Measurements from ENCODE around the gene GABRB3. TPM values are rescaled to one million over a fixed set of nuclear protein-coding genes. Genes with fewer than 3 reads are reported as not detected.

GABRB3 gene
- total RNA-seq, 4 donors from 2014 or later = 15.0 to 46.7 (median 20.6) TPM

DNA sequence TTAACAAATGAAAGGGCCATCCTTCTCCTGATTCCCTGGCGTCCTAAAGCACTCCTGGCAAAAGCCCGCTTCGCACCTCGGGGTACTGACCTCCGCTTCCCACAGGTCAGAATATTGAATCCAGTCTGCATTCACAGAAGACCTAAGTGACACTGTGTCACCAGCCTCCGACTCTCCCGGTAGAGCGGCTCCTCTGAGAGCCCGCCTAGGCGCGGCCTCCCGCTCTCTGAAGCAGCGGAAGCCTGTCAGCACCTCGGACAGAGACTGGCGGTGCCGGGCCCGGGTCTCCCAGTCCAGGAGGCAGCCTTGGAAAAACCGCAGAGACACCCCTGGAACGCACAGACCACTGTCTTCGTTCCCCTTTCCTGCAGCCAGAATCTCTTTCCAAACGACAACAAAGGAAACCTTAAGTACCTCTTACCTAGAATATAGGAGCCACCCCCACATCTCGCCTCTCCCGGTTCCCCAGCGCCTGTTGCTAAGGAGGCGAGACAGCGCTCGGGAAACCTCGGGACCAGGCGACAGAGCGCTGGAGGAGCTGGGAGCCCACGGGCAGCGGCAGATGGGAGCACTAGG lies 1.2 kb downstream of the GABRB3 start:
- no peaks in the 10 kb centered on the region for H3K27me3 ChIP-seq
- peak overlapping the region in 1 of 3 donors; percentile 27 for H3K27ac ChIP-seq
- peak; percentile 69 to 79 for DNase-seq
- peaks cover 0 to 9% of the 10 kb centered on the region in 2 donors for H3K4me1 ChIP-seq
- peak overlapping the region; percentile 39 to 49 (median 44) for H3K4me3 ChIP-seq (replicated peaks in 1 of 3)
- no peaks in the 10 kb centered on the region for H3K9me3 ChIP-seq
- intact Hi-C loops (cut with DNase I) = no loop called here
- TF ChIP-seq, protein P1, sequence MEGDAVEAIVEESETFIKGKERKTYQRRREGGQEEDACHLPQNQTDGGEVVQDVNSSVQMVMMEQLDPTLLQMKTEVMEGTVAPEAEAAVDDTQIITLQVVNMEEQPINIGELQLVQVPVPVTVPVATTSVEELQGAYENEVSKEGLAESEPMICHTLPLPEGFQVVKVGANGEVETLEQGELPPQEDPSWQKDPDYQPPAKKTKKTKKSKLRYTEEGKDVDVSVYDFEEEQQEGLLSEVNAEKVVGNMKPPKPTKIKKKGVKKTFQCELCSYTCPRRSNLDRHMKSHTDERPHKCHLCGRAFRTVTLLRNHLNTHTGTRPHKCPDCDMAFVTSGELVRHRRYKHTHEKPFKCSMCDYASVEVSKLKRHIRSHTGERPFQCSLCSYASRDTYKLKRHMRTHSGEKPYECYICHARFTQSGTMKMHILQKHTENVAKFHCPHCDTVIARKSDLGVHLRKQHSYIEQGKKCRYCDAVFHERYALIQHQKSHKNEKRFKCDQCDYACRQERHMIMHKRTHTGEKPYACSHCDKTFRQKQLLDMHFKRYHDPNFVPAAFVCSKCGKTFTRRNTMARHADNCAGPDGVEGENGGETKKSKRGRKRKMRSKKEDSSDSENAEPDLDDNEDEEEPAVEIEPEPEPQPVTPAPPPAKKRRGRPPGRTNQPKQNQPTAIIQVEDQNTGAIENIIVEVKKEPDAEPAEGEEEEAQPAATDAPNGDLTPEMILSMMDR (IDR thresholded peaks at IDR 0.05) = no peak
- TF ChIP-seq POLR2A (IDR thresholded peaks at IDR 0.05) = no peak
- no peaks in the 10 kb centered on the region for H3K36me3 ChIP-seq
- 0 to 3% methylated on average over 20 to 27 of the region's 32 CpGs for WGBS, 2 donors

DNA sequence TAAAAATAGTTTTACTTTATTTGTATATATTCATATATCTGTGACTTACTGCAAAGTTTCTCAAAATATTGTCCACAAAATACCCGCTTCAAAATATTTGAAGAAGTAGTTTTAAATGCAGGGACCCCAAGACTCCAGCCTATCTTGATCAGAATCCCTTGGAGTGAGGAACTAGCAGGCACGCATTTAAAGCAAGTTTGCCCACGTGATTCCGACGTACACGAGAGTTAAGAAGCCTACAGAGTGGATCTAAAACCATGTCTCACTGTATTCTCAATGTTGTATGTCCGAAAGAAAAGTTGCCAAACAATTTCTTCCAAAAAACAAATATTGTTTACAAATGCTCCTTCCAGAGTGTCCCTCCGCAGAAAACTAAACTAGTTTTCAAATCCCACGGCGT lies 1.7 kb downstream of the GABRB3 start:
- H3K27me3 ChIP-seq = no peaks in the 10 kb centered on the region
- intact Hi-C loops (cut with DNase I) = no loop called here
- 20 to 24% methylated on average over 10 of the region's 10 CpGs for WGBS, 2 donors

DNA sequence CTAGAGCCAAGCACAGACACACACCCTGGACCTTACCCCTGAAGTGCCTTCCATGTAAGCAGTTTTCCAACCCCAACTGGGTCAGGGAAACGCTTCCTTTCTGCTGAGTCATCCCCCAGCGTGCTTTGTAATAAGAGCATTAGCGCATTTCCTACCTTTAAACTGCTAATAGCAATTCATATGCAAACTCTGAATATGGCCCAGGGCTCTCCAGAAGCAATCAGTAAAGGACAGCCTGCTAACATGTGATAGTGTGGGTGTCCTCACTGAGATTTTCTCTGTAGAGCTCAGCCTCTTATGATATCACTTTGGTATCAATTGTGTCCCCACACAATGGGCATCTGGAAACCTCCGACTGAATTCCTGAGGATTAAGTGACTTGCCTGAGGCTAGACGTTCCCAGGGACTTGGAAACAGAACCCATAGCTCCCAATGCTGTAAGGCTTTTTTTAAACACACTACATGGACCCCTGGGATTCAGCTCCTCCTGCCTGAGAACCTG lies 5.6 kb downstream of the GABRB3 start:
- intact Hi-C loops (cut with DNase I) = no loop called here
- no peak overlapping the region for H3K27ac ChIP-seq
- 25 to 37% methylated on average over 5 of the region's 5 CpGs for WGBS, 2 donors
- no peak overlapping the region for H3K4me3 ChIP-seq (replicated peaks in 1 of 3)
- H3K9me3 ChIP-seq = no peaks in the 10 kb centered on the region
- no peaks in the 10 kb centered on the region for H3K4me1 ChIP-seq
- H3K36me3 ChIP-seq = no peaks in the 10 kb centered on the region
- DNase-seq = no peak
- no peak for TF ChIP-seq POLR2A (IDR thresholded peaks at IDR 0.05)
- TF ChIP-seq, protein P1 (IDR thresholded peaks at IDR 0.05) = no peak
- no peaks in the 10 kb centered on the region for H3K27me3 ChIP-seq

More for the DNA sequence above, 1.7 kb downstream of the GABRB3 start:
- no peak for DNase-seq
- Histone ChIP-seq H3K9me3 (no peaks in the 10 kb centered on the region), H3K4me3 (replicated peaks in 1 of 3) (no peak overlapping the region), H3K4me1 (peaks cover 0 to 9% of the 10 kb centered on the region in 2 donors), H3K36me3 (no peaks in the 10 kb centered on the region), H3K27ac (no peak overlapping the region)
- no peak for TF ChIP-seq POLR2A (IDR thresholded peaks at IDR 0.05)
- TF ChIP-seq, protein P1 (IDR thresholded peaks at IDR 0.05) = no peak

DNA sequence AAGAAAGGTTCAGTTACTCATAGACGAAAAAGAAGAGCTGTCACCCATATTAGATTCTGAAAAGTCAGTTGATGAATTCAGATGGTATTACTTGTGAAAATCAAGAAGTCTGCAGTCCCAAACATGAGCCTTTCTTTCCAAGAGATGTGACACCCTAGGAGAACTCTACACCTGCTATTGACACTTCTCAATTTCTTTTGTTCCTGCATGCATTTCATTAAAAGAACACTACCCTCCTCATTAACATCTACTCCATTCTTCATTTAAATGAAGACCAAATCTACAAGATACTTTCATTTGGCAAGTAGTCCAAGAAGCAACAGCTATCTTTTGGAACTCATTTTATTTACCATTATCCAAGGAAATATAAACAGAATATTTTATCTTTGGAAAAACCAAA lies 6.6 kb downstream of the GABRB3 start:
- H3K4me1 ChIP-seq = no peaks in the 10 kb centered on the region
- no peaks in the 10 kb centered on the region for H3K9me3 ChIP-seq
- no peaks in the 10 kb centered on the region for H3K27me3 ChIP-seq
- intact Hi-C loops (cut with DNase I) = no loop called here
- WGBS, 2 donors = 51 to 56% methylated on average over 1 of the region's 1 CpG
- no peak overlapping the region for H3K27ac ChIP-seq
- H3K36me3 ChIP-seq = no peaks in the 10 kb centered on the region
- TF ChIP-seq, protein P1 (IDR thresholded peaks at IDR 0.05) = no peak
- no peak for TF ChIP-seq POLR2A (IDR thresholded peaks at IDR 0.05)
- DNase-seq = no peak
- H3K4me3 ChIP-seq (replicated peaks in 1 of 3) = no peak overlapping the region

DNA sequence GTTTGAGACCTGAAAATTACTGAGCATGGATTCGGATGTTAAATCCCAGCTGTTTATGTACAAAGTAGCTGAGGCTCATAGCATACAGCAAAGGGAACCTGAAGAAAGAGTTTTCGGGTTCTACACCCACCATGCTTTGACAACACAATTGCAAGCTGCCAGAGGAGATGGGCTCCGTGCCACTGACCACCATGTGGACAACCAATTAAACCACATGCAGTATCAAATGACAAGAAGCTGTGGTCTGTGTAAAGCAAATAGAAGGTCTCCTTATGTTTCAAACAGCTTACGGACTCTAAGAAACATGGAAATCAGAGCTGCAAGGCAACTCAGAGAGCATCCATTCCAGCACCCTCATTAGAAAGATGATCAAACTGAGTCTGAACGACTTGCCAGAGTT lies 12.9 kb downstream of the GABRB3 start:
- H3K36me3 ChIP-seq = no peaks in the 10 kb centered on the region
- DNase-seq = no peak
- no peak for TF ChIP-seq POLR2A (IDR thresholded peaks at IDR 0.05)
- TF ChIP-seq, protein P1 (IDR thresholded peaks at IDR 0.05) = no peak
- no peaks in the 10 kb centered on the region for H3K9me3 ChIP-seq
- intact Hi-C loops (cut with DNase I) = no loop called here
- no peak overlapping the region for H3K27ac ChIP-seq
- H3K4me1 ChIP-seq = no peaks in the 10 kb centered on the region
- no peak overlapping the region for H3K4me3 ChIP-seq (replicated peaks in 1 of 3)
- 77 to 81% methylated on average over 5 of the region's 5 CpGs for WGBS, 2 donors
- no peaks in the 10 kb centered on the region for H3K27me3 ChIP-seq

All from thyroid gland (tissue), 4 donors.